ENCODE measurements around the gene ARHGAP44. TPM values are rescaled to one million over a fixed set of nuclear protein-coding genes. Genes with fewer than 3 reads are reported as not detected.

The ARHGAP44 gene
- total and polyA plus RNA-seq, 4 donors, result 12.1 to 37.5 (median 20.2) TPM

DNA sequence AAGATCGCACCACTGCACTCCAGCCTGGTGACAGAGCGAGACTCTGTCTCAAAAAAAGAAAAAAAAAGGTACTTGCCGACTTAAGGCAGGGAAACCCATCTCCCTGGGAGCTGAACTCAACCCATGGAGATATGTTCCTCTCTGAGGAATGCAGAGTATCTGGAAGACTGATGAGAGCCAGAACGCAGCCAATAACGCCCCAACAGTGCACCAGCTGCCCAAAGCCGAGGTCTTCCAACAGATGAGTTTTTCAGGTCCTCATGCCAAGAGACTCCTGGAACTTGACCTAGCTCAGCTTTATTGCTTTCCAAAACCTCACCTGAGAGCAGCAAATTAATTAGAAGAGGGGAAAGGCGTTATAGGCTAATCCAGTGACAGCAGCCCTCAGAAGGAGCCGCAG, 219.2 kb downstream of the ARHGAP44 start:
- WGBS, 2 donors, result 96 to 100% methylated on average over 8 of the region's 8 CpGs
- no peak overlapping the region for H3K9ac ChIP-seq (ENCODE audit: insufficient read depth in 1 of 2, low read length in 2 of 2)
- ATAC-seq (ENCODE audit: insufficient read depth, low FRiP score), result no peak
- no peak overlapping the region for H3K27ac ChIP-seq (ENCODE audit: low read depth in 1 of 2, low read length in 1 of 2)
- TF ChIP-seq, protein P1, sequence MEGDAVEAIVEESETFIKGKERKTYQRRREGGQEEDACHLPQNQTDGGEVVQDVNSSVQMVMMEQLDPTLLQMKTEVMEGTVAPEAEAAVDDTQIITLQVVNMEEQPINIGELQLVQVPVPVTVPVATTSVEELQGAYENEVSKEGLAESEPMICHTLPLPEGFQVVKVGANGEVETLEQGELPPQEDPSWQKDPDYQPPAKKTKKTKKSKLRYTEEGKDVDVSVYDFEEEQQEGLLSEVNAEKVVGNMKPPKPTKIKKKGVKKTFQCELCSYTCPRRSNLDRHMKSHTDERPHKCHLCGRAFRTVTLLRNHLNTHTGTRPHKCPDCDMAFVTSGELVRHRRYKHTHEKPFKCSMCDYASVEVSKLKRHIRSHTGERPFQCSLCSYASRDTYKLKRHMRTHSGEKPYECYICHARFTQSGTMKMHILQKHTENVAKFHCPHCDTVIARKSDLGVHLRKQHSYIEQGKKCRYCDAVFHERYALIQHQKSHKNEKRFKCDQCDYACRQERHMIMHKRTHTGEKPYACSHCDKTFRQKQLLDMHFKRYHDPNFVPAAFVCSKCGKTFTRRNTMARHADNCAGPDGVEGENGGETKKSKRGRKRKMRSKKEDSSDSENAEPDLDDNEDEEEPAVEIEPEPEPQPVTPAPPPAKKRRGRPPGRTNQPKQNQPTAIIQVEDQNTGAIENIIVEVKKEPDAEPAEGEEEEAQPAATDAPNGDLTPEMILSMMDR (IDR thresholded peaks at IDR 0.05; ENCODE audit: control extremely low read depth, extremely low read depth), result no peak
- no peaks in the 10 kb centered on the region for H3K27me3 ChIP-seq (ENCODE audit: control insufficient read depth in 3 of 3, insufficient read depth in 3 of 3, low read length in 2 of 3)
- no peak overlapping the region for H3K4me3 ChIP-seq
- H3K9me3 ChIP-seq (ENCODE audit: control insufficient read depth in 4 of 4, insufficient read depth in 3 of 4, low read length in 3 of 4), result no peaks in the 10 kb centered on the region
- DNase-seq, result no peak
- H3K36me3 ChIP-seq (ENCODE audit: control insufficient read depth in 4 of 4, insufficient read depth in 4 of 4, low read length in 4 of 4), result peaks cover 40 to 46% (median 44%) of the 10 kb centered on the region in 4 donors
- no peaks in the 10 kb centered on the region for H3K4me1 ChIP-seq (ENCODE audit: control insufficient read depth in 5 of 5, insufficient read depth in 5 of 5, low read length in 5 of 5)

DNA sequence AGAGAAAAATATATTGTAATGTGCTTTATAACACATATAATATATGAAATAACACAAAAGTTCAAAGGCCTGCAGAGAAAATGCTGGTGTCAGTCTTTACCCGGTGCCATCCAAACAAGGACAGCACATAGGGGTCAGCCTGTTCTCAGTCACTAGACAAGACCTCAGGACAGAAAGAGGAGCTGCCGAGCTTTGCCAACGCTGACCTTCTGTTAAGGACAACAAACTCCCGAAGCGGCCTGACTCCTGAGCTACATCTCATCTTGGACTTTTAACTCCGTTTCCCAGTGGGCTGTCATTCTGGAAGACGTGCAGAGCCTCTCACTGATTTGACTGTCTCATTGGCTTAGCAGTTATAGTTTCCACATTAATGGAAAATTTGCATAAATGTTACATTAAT, 221.7 kb downstream of the ARHGAP44 start:
- H3K4me1 ChIP-seq (ENCODE audit: control insufficient read depth in 5 of 5, insufficient read depth in 5 of 5, low read length in 5 of 5), result peaks cover 0 to under 1% (median 0%) of the 10 kb centered on the region in 5 donors
- H3K27ac ChIP-seq (ENCODE audit: low read depth in 1 of 2, low read length in 1 of 2), result no peak overlapping the region
- no peaks in the 10 kb centered on the region for H3K9me3 ChIP-seq (ENCODE audit: control insufficient read depth in 4 of 4, insufficient read depth in 3 of 4, low read length in 3 of 4)
- 77 to 88% methylated on average over 7 of the region's 7 CpGs for WGBS, 2 donors
- H3K36me3 ChIP-seq (ENCODE audit: control insufficient read depth in 4 of 4, insufficient read depth in 4 of 4, low read length in 4 of 4), result peaks cover 33 to 47% (median 45%) of the 10 kb centered on the region in 4 donors
- DNase-seq, result no peak
- TF ChIP-seq, protein P1 (IDR thresholded peaks at IDR 0.05; ENCODE audit: control extremely low read depth, extremely low read depth), result no peak
- H3K4me3 ChIP-seq, result no peak overlapping the region
- ATAC-seq (ENCODE audit: insufficient read depth, low FRiP score), result no peak
- no peak overlapping the region for H3K9ac ChIP-seq (ENCODE audit: insufficient read depth in 1 of 2, low read length in 2 of 2)
- no peaks in the 10 kb centered on the region for H3K27me3 ChIP-seq (ENCODE audit: control insufficient read depth in 3 of 3, insufficient read depth in 3 of 3, low read length in 2 of 3)

DNA sequence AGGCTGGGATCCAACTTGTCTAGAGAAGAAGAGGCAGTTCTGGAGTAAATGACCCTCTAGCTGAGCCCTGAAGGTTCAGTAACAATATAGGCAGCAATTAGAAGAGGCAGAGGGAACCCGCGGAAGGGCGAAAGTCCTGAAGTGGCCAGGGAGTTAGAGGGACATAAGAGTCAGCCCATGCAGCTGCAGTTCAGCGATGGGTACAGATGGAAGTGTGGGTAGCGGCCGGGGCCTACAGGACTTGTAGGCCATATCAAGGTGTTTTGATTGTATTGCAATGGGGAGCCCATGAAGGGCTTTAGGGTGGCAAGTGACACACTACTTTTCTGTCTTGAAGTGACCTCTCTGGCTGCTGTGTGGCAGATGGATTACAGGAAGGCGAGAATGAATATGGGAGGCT, 225.5 kb downstream of the ARHGAP44 start:
- no peak overlapping the region for H3K9ac ChIP-seq (ENCODE audit: insufficient read depth in 1 of 2, low read length in 2 of 2)
- H3K36me3 ChIP-seq (ENCODE audit: control insufficient read depth in 4 of 4, insufficient read depth in 4 of 4, low read length in 4 of 4), result peaks cover 35 to 52% (median 36%) of the 10 kb centered on the region in 4 donors
- TF ChIP-seq, protein P1 (IDR thresholded peaks at IDR 0.05; ENCODE audit: control extremely low read depth, extremely low read depth), result no peak
- H3K4me3 ChIP-seq, result no peak overlapping the region
- DNase-seq (no peak), ATAC-seq (ENCODE audit: insufficient read depth, low FRiP score) (no peak)
- no peaks in the 10 kb centered on the region for H3K9me3 ChIP-seq (ENCODE audit: control insufficient read depth in 4 of 4, insufficient read depth in 3 of 4, low read length in 3 of 4)
- H3K27me3 ChIP-seq (ENCODE audit: control insufficient read depth in 3 of 3, insufficient read depth in 3 of 3, low read length in 2 of 3), result no peaks in the 10 kb centered on the region
- WGBS, 2 donors, result 89 to 97% methylated on average over 7 of the region's 7 CpGs
- H3K4me1 ChIP-seq (ENCODE audit: control insufficient read depth in 5 of 5, insufficient read depth in 5 of 5, low read length in 5 of 5), result peaks cover 0 to 13% (median 4%) of the 10 kb centered on the region in 5 donors
- no peak overlapping the region for H3K27ac ChIP-seq (ENCODE audit: low read depth in 1 of 2, low read length in 1 of 2)
